HepG2 (cell line): ENCODE results near the gene IL36A.

Source experiments
- CEBPB ChIP-seq: IDR thresholded peaks from 2 replicates; pipeline ENCODE4 v1.6.1; 2011; ENCODE audit warnings: low read depth, low read length, improper control_type of control experiment, borderline replicate concordance
- STAT5B ChIP-seq: sonication (generic); formaldehyde crosslinking; IDR thresholded peaks from 2 replicates; pipeline ENCODE4 v1.4.0; 2020; ENCODE audit warnings: missing genetic modification reagents
- ZFP41 ChIP-seq: sonication (generic); formaldehyde crosslinking; IDR thresholded peaks from 2 replicates; pipeline ENCODE4 v1.4.0; 2020; ENCODE audit warnings: mild to moderate bottlenecking, missing genetic modification reagents, borderline replicate concordance
- ZNF446 ChIP-seq: sonication (generic); formaldehyde crosslinking; IDR thresholded peaks from 2 replicates; pipeline ENCODE4 v1.5.0; 2020; ENCODE audit warnings: mild to moderate bottlenecking, missing genetic modification reagents

DNA sequence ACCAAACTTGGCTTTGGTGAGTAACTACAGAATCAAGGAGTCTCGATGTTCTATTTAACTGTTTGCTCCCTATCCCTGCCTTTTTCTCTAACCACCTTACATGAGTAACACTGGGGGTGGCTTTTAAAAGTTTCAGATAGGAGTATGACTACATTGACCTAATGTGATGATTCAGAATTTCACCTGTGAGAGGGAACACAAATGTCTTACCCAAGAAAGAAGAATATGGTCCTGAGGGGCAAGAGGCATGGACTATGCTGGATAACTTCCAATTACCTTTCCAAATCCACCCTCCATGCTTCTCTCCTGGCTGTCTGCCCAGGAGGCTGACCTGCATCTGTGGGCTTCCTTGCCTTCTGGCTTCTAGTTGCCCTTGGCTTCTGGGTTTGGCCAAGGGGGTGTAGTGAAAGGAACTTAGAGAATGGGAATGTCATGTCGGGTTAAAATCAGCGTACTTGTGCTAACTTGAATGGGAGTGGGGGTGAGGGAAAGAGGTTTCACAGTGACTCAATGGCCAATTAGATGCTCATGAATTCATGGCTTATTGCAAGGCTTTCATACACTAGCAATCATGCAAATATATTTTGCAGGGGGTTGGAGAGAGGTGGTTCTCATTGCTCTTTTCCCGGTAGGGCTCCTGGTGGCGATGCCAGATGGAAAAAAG is 32.7 kb upstream of the IL36A start:
- TF ChIP-seq ZNF446 (CRISPR knock-in tag): no peak
- TF ChIP-seq STAT5B (CRISPR knock-in tag): no peak
- no peak for TF ChIP-seq ZFP41 (CRISPR knock-in tag)
- no peak for TF ChIP-seq CEBPB
